ENCODE measurements around the gene VPS9D1. TPM values are rescaled to one million over a fixed set of nuclear protein-coding genes. Genes with fewer than 3 reads are reported as not detected.
A peak's percentile ranks its signal among the peaks of the same experiment; 100 is the strongest.

The VPS9D1 gene
- total RNA-seq, 1 experiment from 2014 or later = 26.7 TPM

GRCh38 chr16:89660146-89660545 is 60.6 kb downstream of the VPS9D1 start:
- intact Hi-C loops (cut with micrococcal nuclease; ENCODE audit: unreplicated experiment) = no loop called here
- H3K4me3 Mint-ChIP-seq (ENCODE audit: low read depth, unreplicated experiment) = no peak overlapping the region
- no peaks in the 10 kb centered on the region for H3K9me3 Mint-ChIP-seq (ENCODE audit: low read depth, unreplicated experiment)
- H3K4me1 Mint-ChIP-seq (ENCODE audit: low read depth, unreplicated experiment) = peaks cover 19% of the 10 kb centered on the region
- DNase-seq = no peak
- no peak for TF ChIP-seq CTCF (IDR thresholded peaks at IDR 0.05; ENCODE audit: unreplicated experiment)
- no peaks in the 10 kb centered on the region for H3K27me3 Mint-ChIP-seq (ENCODE audit: unreplicated experiment)
- no TSS peak for BruUV-seq (replicated peaks)
- H3K27ac Mint-ChIP-seq (ENCODE audit: unreplicated experiment) = no peak overlapping the region
- CTCF ChIA-PET = interaction anchor here (1.7 kb wide), 1 partner anchor 40 kb away, joined by 4 read pairs; no protein-coding TSS in a partner anchor
- H3K36me3 Mint-ChIP-seq (ENCODE audit: insufficient read depth, unreplicated experiment) = peaks cover 74% of the 10 kb centered on the region

GRCh38 chr16:89658221-89658879 is 62.3 kb downstream of the VPS9D1 start:
- peaks cover 82% of the 10 kb centered on the region for H3K36me3 Mint-ChIP-seq (ENCODE audit: insufficient read depth, unreplicated experiment)
- DNase-seq = peak; percentile 34
- CTCF ChIA-PET = interaction anchor here (0.6 to 1.7 kb wide), 3 partner anchors 19 to 42 kb away, joined by 4 to 6 read pairs (median 4); partner anchors contain the start of gene CDK10
- TF ChIP-seq CTCF (IDR thresholded peaks at IDR 0.05; ENCODE audit: unreplicated experiment) = no peak
- BruUV-seq (replicated peaks) = no TSS peak
- H3K4me1 Mint-ChIP-seq (ENCODE audit: low read depth, unreplicated experiment) = peaks cover 20% of the 10 kb centered on the region
- H3K27ac Mint-ChIP-seq (ENCODE audit: unreplicated experiment) = peak overlapping the region; percentile 88
- intact Hi-C loops (cut with micrococcal nuclease; ENCODE audit: unreplicated experiment) = no loop called here
- H3K9me3 Mint-ChIP-seq (ENCODE audit: low read depth, unreplicated experiment) = no peaks in the 10 kb centered on the region
- H3K27me3 Mint-ChIP-seq (ENCODE audit: unreplicated experiment) = no peaks in the 10 kb centered on the region
- peak overlapping the region; percentile 98 for H3K4me3 Mint-ChIP-seq (ENCODE audit: low read depth, unreplicated experiment)

- peak within 1 kb of the TSS; percentile 88 for H3K27ac Mint-ChIP-seq (ENCODE audit: unreplicated experiment)
- no peaks in the 10 kb centered on the region for H3K9me3 Mint-ChIP-seq (ENCODE audit: low read depth, unreplicated experiment)
- H3K4me3 Mint-ChIP-seq (ENCODE audit: low read depth, unreplicated experiment) = peak within 1 kb of the TSS; percentile 98
- H3K36me3 Mint-ChIP-seq (ENCODE audit: insufficient read depth, unreplicated experiment) = peaks cover 83% of the 10 kb centered on the region
- no TSS peak for BruUV-seq (replicated peaks)
- peak; percentile 98 for DNase-seq
- no peak for TF ChIP-seq CTCF (IDR thresholded peaks at IDR 0.05; ENCODE audit: unreplicated experiment)
- CTCF ChIA-PET = interaction anchor here (1.1 kb wide), 1 partner anchor 29 kb away, joined by 4 read pairs; the partner anchor contains the start of gene CDK10
- H3K4me1 Mint-ChIP-seq (ENCODE audit: low read depth, unreplicated experiment) = peaks cover 20% of the 10 kb centered on the region
- intact Hi-C loops (cut with micrococcal nuclease; ENCODE audit: unreplicated experiment) = no loop called here
- H3K27me3 Mint-ChIP-seq (ENCODE audit: unreplicated experiment) = no peaks in the 10 kb centered on the region
These were observed 63.1 kb downstream of the VPS9D1 start, which contains the start of the genes CHMP1A and SPATA33 for GRCh38 chr16:89657442-89658220. TSS of gene CHMP1A (minus strand) at chr16:89657708. CDS start at chr16:89657588, 120 bp downstream. TSS of gene SPATA33 (plus strand) at chr16:89657836. CDS start at chr16:89657912, 76 bp downstream.

Other genes starting within 250 kb of the VPS9D1 start
- 227 and 242 TPM in 2 replicates for gene ANKRD11, start 230.3 kb downstream of the VPS9D1 start, total RNA-seq (2022)
- 174 and 186 TPM in 2 replicates for gene SPG7, start 212.5 kb downstream of the VPS9D1 start, total RNA-seq (2022)
- gene RPL13, start 160.2 kb downstream of the VPS9D1 start, total RNA-seq (2022) = 1,719 and 1,779 TPM in 2 replicates
- 31.3 and 48.2 TPM in 2 replicates for gene CPNE7, start 145.1 kb downstream of the VPS9D1 start, total RNA-seq (2022)
- not detected in 2 replicates for gene DPEP1, start 107.3 kb downstream of the VPS9D1 start, total RNA-seq (2022)
- 132 and 135 TPM in 2 replicates for gene CHMP1A, start 63.2 kb downstream of the VPS9D1 start, total RNA-seq (2022)
- 23.5 and 27.3 TPM in 2 replicates for gene SPATA33, start 63.1 kb downstream of the VPS9D1 start, total RNA-seq (2022)
- gene CDK10, start 34.2 kb downstream of the VPS9D1 start, total RNA-seq (2022) = 102 and 106 TPM in 2 replicates
- gene SPATA2L, start 19.2 kb downstream of the VPS9D1 start, total RNA-seq (2022) = 20.7 and 23.6 TPM in 2 replicates
- gene ZNF276, start 639 bp upstream of the VPS9D1 start, total RNA-seq (2022) = 30.6 and 37.2 TPM in 2 replicates
- 127 and 140 TPM in 2 replicates for gene FANCA, start 95.7 kb upstream of the VPS9D1 start, total RNA-seq (2022)
- gene SPIRE2, start 107.6 kb upstream of the VPS9D1 start, total RNA-seq (2022) = 46.3 and 53.1 TPM in 2 replicates
- gene TCF25, start 152.7 kb upstream of the VPS9D1 start, total RNA-seq (2022) = 270 and 300 TPM in 2 replicates
- gene MC1R, start 198.0 kb upstream of the VPS9D1 start, total RNA-seq (2022) = 16.9 and 17.4 TPM in 2 replicates
- gene TUBB3, start 202.4 kb upstream of the VPS9D1 start, total RNA-seq (2022) = 52.1 and 61.5 TPM in 2 replicates
- 67.0 and 70.1 TPM in 2 replicates for gene DEF8, start 227.9 kb upstream of the VPS9D1 start, total RNA-seq (2022)

Measured in Calu3 (cell line).